Activated CD4-positive, CD25-positive, alpha-beta regulatory T cell treated with anti-CD3 and anti-CD28 coated beads, Interleukin-2, amount 50 U/mL, for 72 hours (primary cell): ENCODE measurements around the gene ATG4B.

ENCODE experiments used
- DNase-seq: peaks from one replicate; pipeline ENCODE4 v3.0.0; 2021

Gene ATG4B

DNA sequence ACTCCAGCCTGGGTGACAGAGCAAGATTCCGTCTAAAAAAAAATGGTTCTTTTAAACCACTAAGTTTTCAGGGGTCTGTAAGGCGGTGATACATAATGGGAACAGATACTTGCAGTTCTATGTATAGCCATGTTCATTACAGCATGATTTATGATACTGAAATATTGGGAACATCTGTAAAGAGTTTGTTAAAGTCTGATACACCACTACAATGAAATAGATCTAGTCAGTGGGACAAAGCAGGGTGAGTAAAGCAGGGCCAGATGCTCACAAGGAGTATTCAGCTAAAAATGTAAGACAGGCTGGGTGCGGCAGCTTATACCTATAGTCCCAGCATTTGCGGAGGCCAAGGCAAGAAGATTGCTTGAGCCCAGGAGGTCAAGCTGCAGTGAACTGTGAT, 58.2 kb downstream of the ATG4B start:
- DNase-seq = no peak

DNA sequence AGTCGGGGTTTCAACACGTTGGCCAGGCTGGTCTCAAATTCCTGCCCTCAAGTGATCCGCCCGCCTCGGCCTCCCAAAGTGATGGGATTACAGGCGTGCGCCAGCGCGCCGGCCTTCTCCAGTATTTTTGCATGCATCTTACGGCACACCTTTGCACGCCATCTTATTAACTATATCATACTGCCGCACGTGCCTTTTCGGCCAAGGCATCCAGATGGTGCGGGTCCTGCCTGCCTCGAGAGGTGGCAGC, 63.6 kb downstream of the ATG4B start:
- no peak for DNase-seq

- DNase-seq = peak; percentile 99
Measured at GRCh38 chr2:241701399-241702154, 64.1 kb downstream of the ATG4B start, which contains the start of gene ING5. Gene ING5, plus strand, starts transcription at chr2:241702039. Its CDS starts 27 bp downstream, at chr2:241702066.

DNA sequence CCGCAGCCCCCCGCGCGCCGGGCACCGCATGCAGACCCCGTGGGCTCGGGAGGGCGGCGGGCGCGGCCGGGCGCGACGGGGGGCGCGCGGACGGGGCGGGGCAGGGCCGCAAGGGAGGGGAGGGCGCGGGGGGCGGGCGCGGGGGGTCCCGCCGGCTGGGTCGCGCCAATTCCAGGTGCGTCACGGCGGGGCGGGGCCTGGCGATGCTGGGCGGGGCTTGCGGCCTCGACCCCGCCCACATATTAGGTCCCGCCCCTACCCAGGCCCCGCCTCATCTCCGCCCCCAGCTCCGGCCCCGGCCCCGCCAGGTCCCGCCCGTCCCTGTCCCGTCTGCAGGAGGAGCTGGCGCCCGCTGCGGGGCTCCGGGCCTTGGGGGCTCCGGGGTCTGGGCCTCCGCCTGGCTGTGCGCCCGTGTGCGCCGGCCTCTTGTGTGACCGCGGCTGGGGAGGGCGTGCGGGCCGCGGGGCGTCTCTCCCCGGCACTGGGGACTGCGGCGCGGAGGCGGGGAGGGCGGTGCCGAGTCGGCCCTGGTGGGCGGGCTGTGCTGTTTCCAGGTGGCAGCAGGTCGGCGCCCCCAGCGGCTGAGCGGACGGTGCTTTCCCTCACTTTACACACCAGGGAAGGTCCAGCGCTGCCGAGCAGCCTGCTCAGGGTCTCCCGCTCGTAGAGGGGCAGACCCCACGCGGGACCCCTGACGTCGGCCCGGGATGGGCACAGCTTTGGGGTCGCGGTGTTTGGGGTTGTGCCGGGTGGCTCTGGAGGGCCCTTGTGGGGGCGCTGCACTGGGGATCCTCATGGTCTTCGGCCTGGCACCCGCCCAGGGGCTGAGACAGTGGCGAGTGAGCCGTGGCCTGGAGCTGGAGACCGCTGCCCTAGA, 64.9 kb downstream of the ATG4B start:
- peak; percentile 86 for DNase-seq

DNA sequence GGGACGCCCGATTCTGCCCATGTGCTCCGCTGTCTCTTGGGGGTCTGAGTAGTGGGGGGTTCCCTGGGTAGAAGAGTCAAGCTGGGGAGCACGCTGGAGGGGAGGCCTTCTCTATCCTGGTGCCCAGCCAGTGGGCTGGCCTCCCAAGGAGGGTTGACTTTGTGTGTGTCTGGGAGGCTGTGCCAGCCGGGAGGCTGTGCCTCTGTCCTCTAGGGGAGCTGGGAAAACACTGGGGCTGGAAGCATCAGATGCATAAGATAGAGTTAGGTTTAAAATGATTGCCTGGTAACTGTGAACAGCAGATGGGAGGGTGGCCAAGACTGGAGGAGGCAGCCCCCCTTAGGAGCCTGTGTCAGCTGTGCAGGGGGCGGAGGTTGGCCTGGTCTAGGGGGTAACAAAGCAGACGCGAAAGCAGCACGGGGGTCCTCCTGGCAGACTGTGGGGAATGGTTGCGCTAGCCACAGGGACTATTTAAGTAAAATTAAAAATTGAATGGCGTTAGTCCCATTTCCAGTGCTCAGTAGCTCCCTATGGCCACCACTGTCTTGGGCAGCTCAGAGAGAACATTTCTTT, 65.6 kb downstream of the ATG4B start:
- DNase-seq = no peak

- no peak for DNase-seq
Measured at GRCh38 chr2:241706537-241706936, 69.0 kb downstream of the ATG4B start.

GRCh38 chr2:241708879-241709278, 71.4 kb downstream of the ATG4B start:
- no peak for DNase-seq

GRCh38 chr2:241719093-241719492, 81.6 kb downstream of the ATG4B start:
- DNase-seq = no peak

GRCh38 chr2:241720099-241720498, 82.6 kb downstream of the ATG4B start:
- DNase-seq = no peak

- no peak for DNase-seq
Measured at GRCh38 chr2:241720560-241720959, 83.1 kb downstream of the ATG4B start.

DNA sequence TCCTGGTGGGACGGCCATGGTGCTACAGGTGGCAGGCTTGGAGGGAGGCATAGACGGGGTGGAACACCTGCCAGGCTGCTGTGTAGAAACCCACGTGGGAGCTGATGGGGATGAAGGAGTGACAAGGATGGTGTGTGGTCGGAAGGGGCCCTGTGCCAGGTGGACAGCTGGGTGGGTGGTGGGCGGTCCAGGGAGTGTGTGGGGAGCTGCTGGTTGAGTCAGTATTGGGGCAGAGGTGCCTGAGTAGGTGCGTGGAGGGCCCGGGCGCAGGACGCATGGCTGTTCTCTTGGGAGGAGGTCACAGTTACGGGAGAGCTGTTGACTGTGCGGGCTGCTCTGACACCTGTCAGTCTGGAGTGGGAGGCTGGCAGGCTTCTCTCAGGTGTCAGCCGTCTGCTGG, 84.4 kb downstream of the ATG4B start:
- no peak for DNase-seq

DNA sequence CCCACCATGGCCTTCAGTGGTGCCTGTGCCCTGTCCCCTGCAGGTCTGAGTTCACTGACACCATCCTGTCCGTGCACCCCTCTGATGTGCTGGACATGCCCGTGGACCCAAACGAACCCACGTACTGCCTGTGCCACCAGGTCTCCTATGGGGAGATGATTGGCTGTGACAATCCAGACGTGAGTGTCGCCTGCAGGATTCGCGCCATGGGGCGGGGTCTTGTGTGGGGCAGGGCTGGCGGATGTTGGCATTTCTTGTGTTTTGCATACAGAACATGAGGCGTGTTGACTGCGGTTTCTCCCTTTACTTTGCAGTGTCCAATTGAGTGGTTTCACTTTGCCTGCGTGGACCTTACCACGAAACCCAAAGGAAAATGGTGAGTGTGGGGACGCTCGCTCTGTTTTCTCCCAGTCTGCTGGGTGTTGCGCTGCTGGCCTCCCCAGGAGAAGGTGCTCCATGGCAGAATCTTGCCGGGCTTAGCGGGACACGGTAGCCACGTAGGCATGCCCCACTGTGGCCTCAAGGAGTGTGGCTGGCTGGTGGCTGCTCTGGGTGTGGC, 85.5 kb downstream of the ATG4B start:
- DNase-seq = no peak
